A673 (cell line): ENCODE measurements around the gene MCUB.

Experiments
- EZH2 ChIP-seq: fragments of 200-600 bp; sonication (generic); IDR thresholded peaks from 2 replicates; pipeline ENCODE4 v1.6.1; 2017; ENCODE audit warnings: borderline replicate concordance, low read depth, mild to moderate bottlenecking, mixed read lengths, antibody characterized with exemption, low read length; ENCODE audit not compliant: poor library complexity, severe bottlenecking
- TF ChIP-seq, protein P1 (sequence below): fragments of 300-800, 200-600 bp; sonication (generic); conservative IDR thresholded peaks from 2 replicates; pipeline ENCODE4 v1.5.1; 2017; ENCODE audit warnings: low read depth, mild to moderate bottlenecking, antibody characterized with exemption, low read length, moderate library complexity, mixed read lengths

- TF ChIP-seq EZH2, result no peak
- TF ChIP-seq, protein P1, sequence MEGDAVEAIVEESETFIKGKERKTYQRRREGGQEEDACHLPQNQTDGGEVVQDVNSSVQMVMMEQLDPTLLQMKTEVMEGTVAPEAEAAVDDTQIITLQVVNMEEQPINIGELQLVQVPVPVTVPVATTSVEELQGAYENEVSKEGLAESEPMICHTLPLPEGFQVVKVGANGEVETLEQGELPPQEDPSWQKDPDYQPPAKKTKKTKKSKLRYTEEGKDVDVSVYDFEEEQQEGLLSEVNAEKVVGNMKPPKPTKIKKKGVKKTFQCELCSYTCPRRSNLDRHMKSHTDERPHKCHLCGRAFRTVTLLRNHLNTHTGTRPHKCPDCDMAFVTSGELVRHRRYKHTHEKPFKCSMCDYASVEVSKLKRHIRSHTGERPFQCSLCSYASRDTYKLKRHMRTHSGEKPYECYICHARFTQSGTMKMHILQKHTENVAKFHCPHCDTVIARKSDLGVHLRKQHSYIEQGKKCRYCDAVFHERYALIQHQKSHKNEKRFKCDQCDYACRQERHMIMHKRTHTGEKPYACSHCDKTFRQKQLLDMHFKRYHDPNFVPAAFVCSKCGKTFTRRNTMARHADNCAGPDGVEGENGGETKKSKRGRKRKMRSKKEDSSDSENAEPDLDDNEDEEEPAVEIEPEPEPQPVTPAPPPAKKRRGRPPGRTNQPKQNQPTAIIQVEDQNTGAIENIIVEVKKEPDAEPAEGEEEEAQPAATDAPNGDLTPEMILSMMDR, result no peak
Observed at GRCh38 chr4:109657854-109658418, 97.9 kb downstream of the MCUB start.
